Caco-2 (cell line): ENCODE data around the gene UBTD1. TPM values are rescaled to one million over a fixed set of nuclear protein-coding genes. Genes with fewer than 3 reads are reported as not detected.

Experiments
- BruUV-seq: library from RNA; stranded (reverse); fragments of 400-500 nt; replicated peaks from 2 replicates; lab custom pipeline; 2021; lab: Mats Ljungman, UMichigan
- CTCF ChIA-PET: fragments of 300-600 bp; sonication (Branson Sonifier 250); formaldehyde crosslinking; loops from one replicate; lab custom pipeline; 2022; ENCODE audit warnings: antibody characterized with exemption; lab: Charles Lee
- POLR2A ChIA-PET: fragments of 300-600 bp; sonication (Branson Sonifier 250); formaldehyde crosslinking; loops from one replicate; lab custom pipeline; 2022; ENCODE audit warnings: antibody characterized with exemption; lab: Charles Lee
- DNase-seq, 2 experiments: peaks; one replicate each; pipeline versions ENCODE4 v3.0.0 to v3.0.0-alpha.2; 2020 to 2022
- H3K27me3 ChIP-seq: replicated peaks from 2 replicates; pipeline ENCODE4 v1.6.0; 2011; ENCODE audit warnings: low read length; ENCODE audit not compliant: control insufficient read depth, insufficient read depth
- H3K36me3 ChIP-seq: 2 replicates; pipeline ENCODE4 v1.5.1; 2011; ENCODE audit warnings: low read length; ENCODE audit not compliant: control insufficient read depth, insufficient read depth
- H3K4me1 ChIP-seq: fragments of 250-450 bp; sonication (Bioruptor Pico); 2 replicates; pipeline ENCODE4 v1.5.1; 2020; ENCODE audit warnings: mild to moderate bottlenecking
- H3K4me3 ChIP-seq: 2 replicates; pipeline ENCODE4 v1.5.1; 2011; ENCODE audit warnings: low read depth, mild to moderate bottlenecking, control low read depth, low read length
- H3K9me3 ChIP-seq: fragments of 250-450 bp; sonication (Bioruptor Pico); 2 replicates; pipeline ENCODE4 v1.5.1; 2020; ENCODE audit warnings: mild to moderate bottlenecking, moderate library complexity
- H3K27ac Mint-ChIP-seq: one replicate; pipeline ENCODE4 v1.8.0; 2022; ENCODE audit warnings: mixed read lengths; ENCODE audit not compliant: unreplicated experiment
- H3K27me3 Mint-ChIP-seq: one replicate; pipeline ENCODE4 v1.8.0; 2022; ENCODE audit warnings: mixed read lengths; ENCODE audit not compliant: insufficient read depth, unreplicated experiment
- H3K36me3 Mint-ChIP-seq: one replicate; pipeline ENCODE4 v1.8.0; 2022; ENCODE audit warnings: mild to moderate bottlenecking, mixed read lengths; ENCODE audit not compliant: insufficient read depth, unreplicated experiment
- H3K4me1 Mint-ChIP-seq: one replicate; pipeline ENCODE4 v1.8.0; 2022; ENCODE audit warnings: low read depth, mixed read lengths; ENCODE audit not compliant: unreplicated experiment
- H3K4me3 Mint-ChIP-seq: one replicate; pipeline ENCODE4 v1.8.0; 2022; ENCODE audit warnings: mild to moderate bottlenecking, moderate library complexity, mixed read lengths; ENCODE audit not compliant: unreplicated experiment
- H3K9me3 Mint-ChIP-seq: one replicate; pipeline ENCODE4 v1.8.0; 2022; ENCODE audit warnings: mixed read lengths; ENCODE audit not compliant: unreplicated experiment
- intact Hi-C: fragments of 100-400 bp; cut with micrococcal nuclease; formaldehyde crosslinking; loops from one replicate; pipeline ENCODE4 v1.10.0; 2022; ENCODE audit not compliant: unreplicated experiment
- total RNA-seq: library from RNA; stranded (reverse); gene quantifications from 2 replicates; pipeline ENCODE4 v1.2.3, GENCODE V29; 2022
- TF ChIP-seq, protein P1 (sequence below), 2 experiments: fragments of 200-600 bp in 1 of 2; IDR thresholded peaks; 1 replicate in 1 of 2; 2 replicates in 1 of 2; pipeline versions ENCODE4 v1.5.1 to v1.8.0; 2011 to 2022; ENCODE audit warnings: antibody characterized with exemption in 1 of 2, control low read depth in 1 of 2, inconsistent platforms in 1 of 2, low read depth in 1 of 2, low read length in 1 of 2, mild to moderate bottlenecking in 1 of 2, moderate library complexity in 1 of 2; ENCODE audit not compliant: insufficient read depth in 1 of 2, severe bottlenecking in 1 of 2, unreplicated experiment in 1 of 2

Gene UBTD1
- total RNA-seq, 1 experiment from 2014 or later = 11.4 TPM

DNA sequence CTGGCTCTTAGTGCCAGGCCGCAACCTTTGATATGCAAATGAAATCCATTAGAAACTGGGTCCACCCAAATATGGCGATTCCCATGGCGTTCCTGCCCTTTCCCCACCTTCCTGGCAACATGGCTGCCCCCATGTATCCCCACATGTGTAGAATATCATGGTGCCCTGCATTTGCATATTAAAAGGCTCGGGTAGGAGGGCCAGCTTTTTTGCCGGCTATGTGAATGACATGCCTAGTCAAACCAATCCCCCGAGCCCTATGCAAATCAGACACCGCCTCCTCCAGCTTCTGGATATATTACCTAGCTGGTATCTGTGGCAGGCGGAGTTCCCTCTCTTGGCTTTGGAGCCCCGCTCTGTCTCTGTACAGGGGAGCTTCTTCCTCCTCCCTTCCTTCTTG is 18.8 kb upstream of the UBTD1 start:
- TF ChIP-seq, protein P1, sequence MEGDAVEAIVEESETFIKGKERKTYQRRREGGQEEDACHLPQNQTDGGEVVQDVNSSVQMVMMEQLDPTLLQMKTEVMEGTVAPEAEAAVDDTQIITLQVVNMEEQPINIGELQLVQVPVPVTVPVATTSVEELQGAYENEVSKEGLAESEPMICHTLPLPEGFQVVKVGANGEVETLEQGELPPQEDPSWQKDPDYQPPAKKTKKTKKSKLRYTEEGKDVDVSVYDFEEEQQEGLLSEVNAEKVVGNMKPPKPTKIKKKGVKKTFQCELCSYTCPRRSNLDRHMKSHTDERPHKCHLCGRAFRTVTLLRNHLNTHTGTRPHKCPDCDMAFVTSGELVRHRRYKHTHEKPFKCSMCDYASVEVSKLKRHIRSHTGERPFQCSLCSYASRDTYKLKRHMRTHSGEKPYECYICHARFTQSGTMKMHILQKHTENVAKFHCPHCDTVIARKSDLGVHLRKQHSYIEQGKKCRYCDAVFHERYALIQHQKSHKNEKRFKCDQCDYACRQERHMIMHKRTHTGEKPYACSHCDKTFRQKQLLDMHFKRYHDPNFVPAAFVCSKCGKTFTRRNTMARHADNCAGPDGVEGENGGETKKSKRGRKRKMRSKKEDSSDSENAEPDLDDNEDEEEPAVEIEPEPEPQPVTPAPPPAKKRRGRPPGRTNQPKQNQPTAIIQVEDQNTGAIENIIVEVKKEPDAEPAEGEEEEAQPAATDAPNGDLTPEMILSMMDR (IDR thresholded peaks at IDR 0.05; ENCODE audit: insufficient read depth in 1 of 2, low read depth in 1 of 2, low read length in 1 of 2, severe bottlenecking in 1 of 2, unreplicated experiment in 1 of 2) = no peak
- DNase-seq = no peak
- no TSS peak for BruUV-seq
- Mint-ChIP-seq H3K27me3 (no peaks in the 10 kb centered on the region), H3K27ac (no peak overlapping the region), H3K4me1 (no peaks in the 10 kb centered on the region), H3K36me3 (peaks cover 66% of the 10 kb centered on the region), H3K9me3 (no peaks in the 10 kb centered on the region), H3K4me3 (no peak overlapping the region)
- H3K27me3 ChIP-seq = no peaks in the 10 kb centered on the region
- intact Hi-C loops = no loop called here
- H3K4me1 ChIP-seq = no peaks in the 10 kb centered on the region
- CTCF ChIA-PET = no interaction called here
- no peak overlapping the region for H3K4me3 ChIP-seq
- POLR2A ChIA-PET = no interaction called here
- peaks cover 6% of the 10 kb centered on the region for H3K36me3 ChIP-seq
- H3K9me3 ChIP-seq = no peaks in the 10 kb centered on the region

DNA sequence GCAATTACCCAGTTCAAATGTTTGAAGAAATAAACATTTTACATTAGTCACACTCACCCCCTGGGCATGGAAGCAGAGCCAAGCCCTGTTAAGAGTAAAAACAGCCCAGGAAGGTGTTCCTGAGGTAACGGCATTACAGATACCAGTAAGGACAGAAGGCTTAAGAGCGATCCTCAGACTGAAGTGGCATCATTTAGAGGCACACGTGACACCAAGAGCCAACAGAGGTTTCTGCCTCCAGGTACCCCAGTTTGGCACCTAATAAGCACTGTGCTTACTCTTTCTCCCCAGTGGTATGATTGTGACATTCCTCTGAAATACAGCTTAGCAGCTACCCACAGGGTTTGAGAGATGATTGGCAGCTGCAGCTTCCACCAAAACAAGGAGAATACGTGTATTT is 17.7 kb upstream of the UBTD1 start:
- no peak overlapping the region for H3K4me3 Mint-ChIP-seq
- Histone ChIP-seq H3K4me1 (no peaks in the 10 kb centered on the region), H3K27me3 (no peaks in the 10 kb centered on the region), H3K4me3 (no peak overlapping the region), H3K9me3 (no peaks in the 10 kb centered on the region), H3K36me3 (peaks cover 6% of the 10 kb centered on the region)
- POLR2A ChIA-PET = no interaction called here
- H3K36me3 Mint-ChIP-seq = peaks cover 65% of the 10 kb centered on the region
- no peak overlapping the region for H3K27ac Mint-ChIP-seq
- CTCF ChIA-PET = interaction anchor here (0.6 to 0.7 kb wide), 2 partner anchors 91 to 252 kb away, joined by 3 to 6 read pairs; no protein-coding TSS in a partner anchor
- no TSS peak for BruUV-seq
- intact Hi-C loops = no loop called here
- TF ChIP-seq, protein P1 (IDR thresholded peaks at IDR 0.05; ENCODE audit: insufficient read depth in 1 of 2, low read depth in 1 of 2, low read length in 1 of 2, severe bottlenecking in 1 of 2, unreplicated experiment in 1 of 2) = no peak
- no peaks in the 10 kb centered on the region for H3K4me1 Mint-ChIP-seq
- no peaks in the 10 kb centered on the region for H3K27me3 Mint-ChIP-seq
- no peak for DNase-seq
- H3K9me3 Mint-ChIP-seq = no peaks in the 10 kb centered on the region

DNA sequence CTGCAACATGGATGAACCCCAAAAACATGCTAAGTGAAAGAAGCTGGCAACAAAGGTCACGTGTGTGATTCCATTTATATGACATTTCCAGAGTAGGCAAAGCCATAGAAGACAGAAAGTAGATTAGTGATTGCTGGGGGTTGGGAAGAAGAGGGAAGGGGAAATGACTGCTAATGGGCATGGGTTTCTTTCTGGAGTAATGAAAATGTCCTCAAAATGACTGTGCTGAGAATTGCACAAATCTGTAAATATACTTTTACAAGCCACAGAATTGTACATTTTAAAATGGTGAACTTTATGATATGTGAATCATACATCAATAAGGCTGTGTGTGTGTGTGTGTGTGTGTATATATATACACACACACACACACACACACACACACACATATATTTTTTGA is 16.3 kb upstream of the UBTD1 start:
- Mint-ChIP-seq H3K27me3 (no peaks in the 10 kb centered on the region), H3K4me1 (no peaks in the 10 kb centered on the region), H3K27ac (no peak overlapping the region), H3K9me3 (no peaks in the 10 kb centered on the region), H3K4me3 (no peak overlapping the region), H3K36me3 (peaks cover 54% of the 10 kb centered on the region)
- no peaks in the 10 kb centered on the region for H3K4me1 ChIP-seq
- CTCF ChIA-PET = no interaction called here
- POLR2A ChIA-PET = no interaction called here
- DNase-seq = no peak
- no peaks in the 10 kb centered on the region for H3K27me3 ChIP-seq
- H3K9me3 ChIP-seq = no peaks in the 10 kb centered on the region
- TF ChIP-seq, protein P1 (IDR thresholded peaks at IDR 0.05; ENCODE audit: insufficient read depth in 1 of 2, low read depth in 1 of 2, low read length in 1 of 2, severe bottlenecking in 1 of 2, unreplicated experiment in 1 of 2) = no peak
- no TSS peak for BruUV-seq
- no peak overlapping the region for H3K4me3 ChIP-seq
- H3K36me3 ChIP-seq = peaks cover 1% of the 10 kb centered on the region
- intact Hi-C loops = no loop called here
